Hindlimb muscle (tissue), 1 donor: Measurements from ENCODE around the gene PITPNB. TPM values are rescaled to one million over a fixed set of nuclear protein-coding genes. Genes with fewer than 3 reads are reported as not detected.

ENCODE experiments used
- DNase-seq: peaks from one replicate; pipeline ENCODE4 v3.0.0-alpha.2; 2013
- polyA plus RNA-seq: library from polyadenylated mRNA; unstranded; fragments of 120-200 nt; gene quantifications from one replicate; pipeline ENCODE4 v1.2.1, GENCODE V29; 2013; ENCODE audit not compliant: insufficient read length

Gene PITPNB
- polyA plus RNA-seq = 38.3 TPM

DNA sequence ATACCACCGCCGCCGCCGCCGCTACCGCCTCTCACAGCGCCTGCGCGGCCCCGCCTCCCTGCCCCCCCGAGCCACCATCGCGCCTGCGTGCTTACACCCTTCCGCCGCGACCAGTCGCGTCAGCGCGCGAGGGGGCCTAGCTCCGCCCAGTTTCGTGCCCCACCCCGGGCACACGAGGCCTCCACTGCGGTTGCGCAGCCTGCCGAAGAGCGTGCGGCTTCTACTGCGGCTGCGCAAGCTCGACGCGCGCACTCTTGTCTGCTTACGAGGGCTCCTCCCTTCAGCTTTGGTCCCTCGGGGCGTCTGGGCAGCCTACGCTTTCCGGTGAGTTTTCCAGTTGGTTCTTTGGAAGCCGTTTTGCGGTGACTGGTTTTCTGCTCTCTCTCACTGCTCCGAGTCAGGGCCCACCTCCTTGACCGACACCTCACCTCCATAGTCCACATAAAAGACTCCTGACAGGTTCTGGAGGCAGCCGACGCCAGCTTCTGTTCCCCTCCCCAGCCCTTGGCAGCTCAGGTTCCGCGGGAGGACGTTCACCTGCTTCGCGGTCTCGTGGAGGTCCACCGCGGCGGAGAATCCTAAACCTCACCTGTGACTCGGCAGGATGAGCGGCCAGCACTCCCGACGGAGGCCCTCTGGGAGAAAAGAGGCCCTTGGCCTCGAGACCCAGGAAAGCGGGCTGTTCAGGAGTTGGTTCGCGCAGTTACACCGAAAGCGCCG lies at the start of gene PITPNB:
Gene PITPNB, minus strand, starts transcription at position 35 of the 720 bp plus-strand sequence. CDS start 65 bp downstream, outside the sequence.
- DNase-seq = peak; percentile 99

DNA sequence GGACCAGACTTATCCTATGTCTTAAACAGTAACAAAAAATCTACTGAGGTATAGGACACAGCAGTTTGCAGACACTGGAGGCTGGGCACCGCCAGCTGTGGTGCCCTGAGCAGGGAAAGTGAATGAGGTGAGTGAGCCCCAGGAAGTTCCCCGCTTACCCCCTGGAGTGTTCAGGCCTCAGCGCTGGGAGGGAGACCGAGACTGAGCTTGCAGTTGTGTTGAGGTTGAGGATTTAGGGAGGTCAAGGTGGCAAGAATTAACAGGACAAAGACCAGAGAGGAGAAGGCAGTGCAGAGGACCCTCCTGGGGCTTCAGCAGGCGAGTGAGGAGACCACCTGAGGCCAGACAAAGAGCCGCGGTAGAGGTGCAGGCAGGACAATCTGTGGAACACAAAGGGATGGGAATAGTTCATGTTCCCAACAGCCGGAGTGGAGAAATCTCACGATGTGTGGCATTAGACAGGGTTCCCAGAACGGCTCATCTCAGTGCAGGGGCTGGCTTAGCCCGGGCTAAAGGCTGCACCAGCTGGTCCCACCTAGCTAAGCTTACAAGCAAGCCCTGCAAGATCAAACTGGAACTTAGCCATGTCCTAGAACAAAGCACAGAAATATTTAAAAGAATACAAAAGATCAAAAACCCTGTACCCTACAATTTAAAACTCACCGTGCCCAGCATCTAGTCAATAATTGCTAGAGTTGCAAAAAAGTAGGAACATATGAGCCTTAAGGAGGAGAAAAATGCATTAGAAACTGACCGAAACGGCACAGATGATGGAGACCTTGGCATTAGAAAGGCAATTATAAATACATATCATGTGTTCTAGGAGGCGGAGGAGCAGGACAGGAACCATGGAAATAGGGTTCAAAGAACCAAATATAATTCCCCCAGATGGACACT lies 47.4 kb upstream of the PITPNB start:
- DNase-seq = no peak

DNA sequence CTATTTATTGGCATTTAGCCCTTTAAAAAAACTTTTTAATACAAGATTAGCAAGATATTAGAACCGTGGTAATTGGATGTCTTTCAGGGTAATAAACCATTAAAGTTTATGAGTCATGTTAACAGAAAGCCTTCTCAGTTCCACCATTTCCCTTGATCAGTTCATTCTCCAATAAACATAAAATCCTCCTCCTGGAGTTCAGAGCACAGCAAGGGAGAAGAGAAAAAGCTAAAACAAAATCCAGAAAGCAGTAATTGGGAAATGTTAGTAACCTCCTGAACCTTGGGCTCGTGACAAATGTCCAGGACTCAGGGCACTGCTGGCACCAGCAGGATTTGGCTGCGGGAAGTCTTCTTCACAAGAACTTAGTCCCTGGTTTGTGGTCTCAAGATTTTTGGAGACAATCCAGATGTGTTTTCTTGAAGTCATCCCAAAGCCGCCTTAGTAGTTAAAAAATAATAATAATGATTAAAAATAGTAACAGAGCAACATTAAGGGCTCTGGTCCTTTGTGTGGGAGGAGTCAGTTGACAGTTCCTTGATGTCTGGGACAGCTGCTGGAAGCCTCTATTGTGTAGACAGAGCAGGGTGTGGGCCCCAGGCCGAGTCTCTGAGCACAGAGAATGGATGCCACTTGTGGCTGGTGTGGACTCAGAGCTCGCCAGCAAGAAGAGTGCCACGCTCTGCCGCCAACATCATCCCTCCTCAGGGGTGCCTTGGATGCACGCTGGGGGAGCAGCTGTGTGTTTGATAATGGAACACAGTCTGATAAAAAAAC lies 43.4 kb upstream of the PITPNB start:
- DNase-seq = no peak

DNA sequence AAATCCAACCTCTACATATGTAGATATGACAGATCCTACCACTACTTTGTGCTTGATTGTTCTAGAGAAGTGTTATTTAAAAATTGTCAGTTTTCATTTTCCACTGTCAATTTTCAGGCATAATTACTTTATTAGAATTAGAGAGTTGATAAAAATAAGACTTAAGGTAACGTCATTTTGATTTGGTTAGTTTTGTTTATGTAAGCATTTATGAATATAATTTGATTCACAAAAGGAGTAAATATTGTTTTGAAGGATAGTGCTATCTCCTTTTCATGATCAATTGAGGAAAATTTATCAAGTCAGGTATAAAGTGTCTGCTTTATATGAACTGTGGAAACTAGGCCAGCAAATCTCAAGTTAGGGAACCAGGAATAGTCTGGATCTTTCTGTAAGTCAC lies 42.6 kb upstream of the PITPNB start:
- no peak for DNase-seq

DNA sequence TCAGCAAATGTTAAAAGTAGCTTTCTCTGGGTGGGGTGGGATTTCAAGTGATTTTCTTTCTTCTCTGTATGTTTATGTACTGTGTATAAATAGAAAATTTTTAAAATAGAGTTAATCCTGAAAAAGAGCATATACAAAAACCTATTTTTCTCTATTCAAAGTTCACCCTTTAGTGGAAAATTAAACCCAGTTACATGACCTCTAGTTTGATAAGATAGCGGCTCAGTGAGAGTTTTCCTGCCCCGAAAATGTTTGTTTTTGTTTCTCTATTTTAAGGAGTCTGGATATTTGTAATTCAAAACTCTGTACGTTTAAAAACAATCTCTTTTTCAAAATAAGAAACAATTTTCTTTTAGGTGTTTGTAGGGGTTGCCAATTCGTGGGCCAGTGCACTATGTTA lies 42.1 kb upstream of the PITPNB start:
- DNase-seq = no peak

DNA sequence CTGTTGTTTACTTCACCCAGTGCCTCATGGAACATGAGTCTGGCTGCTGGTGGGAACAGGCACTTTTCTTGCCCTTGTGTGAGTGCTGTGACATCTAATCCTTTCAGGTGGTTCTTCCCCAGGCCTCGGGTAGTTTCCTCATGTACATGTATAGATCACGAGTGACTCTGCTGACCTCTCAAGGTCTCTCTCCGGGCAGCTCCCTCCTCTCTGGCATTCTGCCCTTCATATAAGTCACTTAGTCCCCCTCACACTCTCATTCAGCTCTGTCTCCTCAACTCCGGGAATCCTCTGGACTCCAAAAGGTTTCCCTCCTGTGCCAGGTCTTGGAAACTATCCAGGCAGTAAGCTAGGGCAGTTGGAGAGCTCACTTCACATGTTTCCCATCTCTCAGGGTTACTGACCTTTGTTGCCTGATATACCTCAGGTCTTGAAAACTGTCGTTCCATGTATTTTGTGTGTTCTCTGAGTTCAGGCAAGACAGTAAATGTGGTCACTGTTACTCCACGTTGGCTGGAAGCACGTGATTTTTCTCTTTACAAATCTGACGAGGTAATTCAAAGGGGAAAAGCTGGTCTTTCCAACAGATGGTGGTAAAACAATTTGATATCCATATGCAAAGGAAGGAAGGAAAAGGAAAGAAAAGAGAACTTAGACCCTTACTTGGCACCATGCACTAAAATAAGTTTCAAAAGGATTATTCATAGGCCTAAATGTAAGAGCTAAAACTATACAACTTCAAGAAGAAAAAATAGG lies 40.5 kb upstream of the PITPNB start:
- DNase-seq = no peak

DNA sequence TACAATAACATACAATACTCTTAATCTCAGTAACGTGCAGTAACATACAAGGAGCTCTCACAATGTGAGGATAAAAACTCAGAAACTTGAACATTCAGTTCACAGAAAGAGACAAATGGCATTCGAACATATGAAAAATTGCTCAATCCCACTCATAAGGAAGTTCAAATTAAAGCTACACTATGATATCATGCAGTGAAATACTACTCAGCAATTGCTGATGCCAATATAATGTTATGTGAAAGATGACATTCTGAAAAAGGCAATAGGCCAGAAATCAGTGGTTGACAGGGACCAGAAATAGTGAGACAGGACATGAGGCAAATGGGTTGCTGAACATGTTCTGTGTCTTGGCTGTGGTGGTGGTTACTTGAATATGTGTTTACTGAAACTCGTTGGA lies 33.7 kb upstream of the PITPNB start:
- DNase-seq = no peak

DNA sequence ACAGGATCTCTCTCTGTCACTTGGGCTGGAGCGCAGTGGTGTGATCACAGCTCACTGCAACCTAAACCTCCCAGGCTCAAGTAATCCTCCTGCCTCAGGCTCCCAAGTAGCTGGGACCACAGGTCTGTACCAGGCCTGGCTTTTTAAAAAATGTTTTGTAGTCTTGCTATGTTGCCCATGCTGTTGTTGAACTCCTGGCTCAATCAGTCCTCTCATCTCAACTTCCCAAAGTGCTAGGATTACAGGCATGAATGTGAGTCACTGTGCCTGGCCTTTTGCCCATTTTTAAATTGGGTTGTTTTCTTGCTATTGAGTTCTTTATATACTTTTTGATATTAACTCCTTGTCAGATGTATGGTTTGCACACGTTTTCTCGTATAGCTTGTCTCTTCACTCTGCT lies 33.0 kb upstream of the PITPNB start:
- no peak for DNase-seq

DNA sequence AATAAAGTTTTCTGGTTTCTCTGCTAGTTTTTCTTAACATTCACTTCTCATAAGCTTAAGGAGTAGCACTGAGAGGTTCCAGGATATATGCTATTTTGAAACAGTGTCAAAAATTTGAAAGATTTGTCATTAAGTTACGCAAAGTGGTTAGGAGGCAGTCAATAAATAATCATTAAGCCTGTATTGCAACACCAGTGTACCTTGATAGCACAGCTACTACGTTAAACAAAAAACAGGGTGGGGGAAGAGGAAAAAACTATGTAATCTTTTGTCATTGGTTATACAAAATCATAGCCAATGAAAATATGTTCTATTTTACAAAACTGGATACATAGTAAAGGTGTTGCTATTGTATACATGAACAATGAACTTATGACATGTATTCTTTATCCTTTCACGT lies 30.4 kb upstream of the PITPNB start:
- no peak for DNase-seq

DNA sequence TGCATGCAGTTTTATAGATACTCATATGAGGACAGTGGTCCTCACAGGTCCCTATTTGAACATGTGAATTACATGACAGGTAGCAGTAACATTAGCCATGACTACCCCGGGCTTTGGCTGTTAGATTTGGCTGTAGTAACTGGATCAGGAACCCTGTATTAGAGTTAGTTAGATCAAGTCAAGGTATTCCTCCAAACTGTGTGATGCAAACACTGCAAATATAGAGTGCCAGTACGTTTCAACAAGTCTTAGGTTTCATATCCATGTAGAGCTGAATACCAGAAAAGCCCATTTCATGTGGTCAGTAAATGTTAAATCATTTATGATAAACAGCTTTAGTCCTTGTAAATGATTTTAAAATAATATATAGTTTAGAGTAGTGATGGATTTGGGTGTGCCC lies 29.5 kb upstream of the PITPNB start:
- DNase-seq = no peak

DNA sequence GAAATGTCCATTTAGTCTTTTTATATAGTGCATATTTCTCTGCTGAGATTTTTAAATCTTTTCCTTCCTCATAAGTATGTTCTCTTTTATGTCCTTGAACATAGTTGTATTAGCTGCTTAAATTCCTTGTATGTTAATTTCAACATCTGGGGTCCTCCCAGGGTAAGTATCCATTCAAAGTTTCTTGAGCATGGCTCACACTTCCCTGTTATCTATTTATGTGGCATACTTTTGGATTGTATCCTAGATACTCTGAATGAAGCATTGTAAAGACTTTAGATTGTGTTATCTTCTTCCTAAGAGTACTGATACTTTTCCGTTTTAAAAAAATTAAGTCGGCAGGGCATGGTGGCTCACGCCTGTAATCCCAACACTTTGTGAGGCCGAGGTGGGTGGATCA lies 28.4 kb upstream of the PITPNB start:
- DNase-seq = no peak

DNA sequence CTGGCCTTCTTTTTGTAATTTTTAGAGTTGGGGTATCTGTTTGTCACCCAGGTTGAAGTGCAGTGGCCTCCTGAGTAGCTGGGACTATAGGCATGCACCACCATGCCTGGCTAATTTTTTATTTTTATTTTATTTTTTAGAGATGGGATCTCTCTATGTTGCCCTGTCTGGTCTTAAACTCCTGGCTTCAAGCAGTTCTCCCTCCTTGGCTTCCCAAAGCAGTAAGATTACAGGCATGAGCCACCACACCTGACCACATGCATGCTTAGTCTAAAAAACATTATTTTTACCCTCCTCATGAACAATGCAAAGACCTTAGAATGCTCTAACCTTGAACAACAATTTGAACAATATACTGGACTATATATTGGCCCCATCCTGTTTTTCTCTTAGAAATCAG lies 22.1 kb upstream of the PITPNB start:
- no peak for DNase-seq

DNA sequence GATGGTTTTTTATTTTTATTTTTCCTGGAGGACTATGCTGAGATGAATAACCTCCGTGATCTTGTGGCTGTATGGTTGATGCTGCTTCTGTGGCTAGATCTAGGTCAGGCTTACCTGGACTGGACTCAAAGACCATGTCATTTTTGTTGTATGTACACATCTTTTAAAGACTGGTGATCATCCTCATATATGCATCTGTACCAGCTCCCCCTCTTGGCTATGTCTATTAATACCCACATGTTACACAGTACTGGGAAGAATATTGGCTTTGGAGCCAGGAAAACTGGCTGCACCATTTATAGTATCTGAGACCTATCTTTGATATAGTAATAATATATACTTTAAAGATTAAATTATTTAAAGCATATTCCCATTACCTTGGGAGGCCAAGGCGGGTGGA lies 18.4 kb upstream of the PITPNB start:
- DNase-seq = no peak

DNA sequence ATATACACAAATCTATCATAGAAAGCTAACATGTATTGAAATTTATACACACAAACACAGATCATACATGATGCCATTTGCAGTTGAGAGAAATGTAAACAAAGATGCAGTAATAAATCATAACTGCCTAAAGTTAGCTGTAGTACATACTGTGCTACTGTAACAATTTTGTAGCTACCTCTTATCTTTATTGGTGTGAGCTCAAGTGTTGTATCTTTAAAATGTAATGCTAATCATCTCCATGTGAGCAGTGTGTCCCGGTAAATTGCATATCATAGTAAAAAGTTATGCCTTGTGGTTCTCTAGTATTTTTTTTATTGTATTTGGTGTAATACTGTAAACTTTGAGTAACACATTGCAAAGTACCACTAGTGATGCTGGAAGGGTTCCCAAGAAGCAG lies 16.8 kb upstream of the PITPNB start:
- DNase-seq = no peak

DNA sequence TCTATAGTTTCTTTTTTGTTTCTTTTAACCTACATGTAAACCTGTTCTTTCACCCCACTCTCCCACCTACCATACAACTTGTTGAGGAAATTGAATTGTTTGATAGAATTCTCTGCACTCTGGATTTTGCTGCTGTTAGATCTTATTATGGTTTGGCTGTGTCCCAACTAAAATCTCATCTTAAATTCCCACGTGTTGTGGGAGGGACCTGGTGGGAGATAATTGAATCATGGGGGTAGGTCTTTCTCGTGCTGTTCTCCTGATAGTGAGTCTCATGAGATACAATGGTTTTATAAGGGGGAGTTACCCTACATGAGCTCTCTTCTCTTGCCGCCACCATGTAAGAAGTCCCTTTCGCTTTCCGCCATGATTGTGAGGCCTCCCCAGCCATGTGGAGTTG lies 15.0 kb upstream of the PITPNB start:
- DNase-seq = no peak

DNA sequence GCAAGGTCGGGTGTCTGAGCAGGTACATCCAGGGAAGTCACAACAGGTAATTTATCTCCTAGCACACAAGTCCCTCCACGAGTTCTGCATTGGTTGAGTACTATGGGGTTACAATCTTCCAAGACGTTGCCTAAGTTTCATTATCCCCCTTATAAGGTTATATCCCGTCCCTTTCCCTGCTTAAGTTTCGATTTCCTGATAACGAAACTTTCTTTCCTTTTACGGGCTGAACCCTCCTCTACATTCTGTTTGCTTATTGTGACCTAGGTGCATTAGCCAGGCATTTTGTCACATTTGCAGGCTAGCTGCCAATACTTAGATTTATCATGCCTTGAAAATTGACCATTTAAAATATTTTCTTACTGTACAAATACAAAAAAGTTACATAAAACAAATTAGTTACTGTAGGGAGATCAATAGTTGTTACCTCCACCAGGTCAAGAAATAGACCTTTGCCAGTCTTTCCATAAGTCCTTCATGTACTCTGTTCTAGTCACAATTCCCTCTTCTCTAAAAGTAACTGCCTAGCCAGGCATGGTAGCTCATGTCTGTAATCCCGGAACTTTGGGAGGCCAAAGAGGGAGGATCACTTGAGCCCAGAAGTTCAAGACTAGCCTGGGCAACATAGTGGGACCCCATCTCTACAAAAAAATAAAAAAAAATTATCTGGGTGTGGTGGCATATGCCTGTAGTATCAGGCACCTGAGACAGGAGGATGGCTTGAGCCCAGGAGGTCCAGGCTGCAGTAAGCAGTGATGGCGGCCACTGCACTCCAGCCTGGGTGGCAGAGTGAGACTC lies 14.3 kb upstream of the PITPNB start:
- DNase-seq = no peak

DNA sequence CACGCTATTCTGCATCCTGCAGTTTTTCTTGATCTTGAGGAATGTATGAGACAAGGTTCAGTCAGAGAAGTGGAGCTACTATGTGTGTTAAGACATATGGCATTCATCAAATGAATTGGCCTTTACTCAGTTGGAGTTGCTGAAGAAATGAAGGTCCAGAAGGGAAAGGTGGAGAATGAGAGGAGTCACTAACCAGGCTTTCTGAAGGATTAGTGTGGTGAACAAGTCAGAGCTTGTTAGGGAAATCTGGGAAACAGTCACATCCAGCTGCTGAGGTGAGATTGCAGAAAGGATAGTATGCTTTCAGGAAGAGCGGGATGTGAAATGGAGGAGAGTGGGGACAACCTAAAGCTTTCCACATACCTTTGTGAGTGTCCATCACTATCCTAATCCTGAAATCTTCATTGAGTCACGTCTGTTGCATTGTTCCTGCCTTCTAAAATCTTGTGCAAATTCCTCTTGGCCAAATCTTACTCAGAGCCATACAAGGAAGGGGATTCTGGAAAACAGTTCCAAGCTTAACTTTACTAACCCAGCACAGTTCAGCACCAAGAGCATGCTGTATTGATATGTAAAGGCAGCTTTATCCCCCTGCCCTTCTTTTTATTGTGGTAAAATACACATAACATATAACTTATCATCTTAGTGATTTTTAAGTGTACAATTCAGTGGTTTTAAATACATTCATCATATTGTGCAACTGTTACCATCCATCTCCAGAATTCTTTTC lies 11.4 kb upstream of the PITPNB start:
- DNase-seq = no peak

DNA sequence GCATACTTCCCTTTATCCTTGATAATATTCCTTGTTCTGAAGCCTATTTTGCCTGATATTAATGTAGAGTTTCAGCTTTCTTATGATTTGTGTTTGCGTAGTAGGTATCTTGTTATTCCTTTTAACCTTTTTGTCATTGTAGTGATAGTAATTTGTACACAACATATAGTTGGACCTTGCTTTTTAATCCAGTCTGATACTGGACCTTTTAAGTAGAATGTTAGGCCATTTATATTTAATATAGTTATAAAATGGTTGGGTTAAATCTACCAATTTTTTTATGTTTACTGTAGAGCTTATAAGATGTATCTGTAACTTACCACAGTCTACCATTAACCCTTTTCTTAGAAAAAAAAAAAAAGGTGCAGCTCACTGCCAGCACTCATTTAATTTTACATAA lies 8.6 kb upstream of the PITPNB start:
- DNase-seq = no peak

DNA sequence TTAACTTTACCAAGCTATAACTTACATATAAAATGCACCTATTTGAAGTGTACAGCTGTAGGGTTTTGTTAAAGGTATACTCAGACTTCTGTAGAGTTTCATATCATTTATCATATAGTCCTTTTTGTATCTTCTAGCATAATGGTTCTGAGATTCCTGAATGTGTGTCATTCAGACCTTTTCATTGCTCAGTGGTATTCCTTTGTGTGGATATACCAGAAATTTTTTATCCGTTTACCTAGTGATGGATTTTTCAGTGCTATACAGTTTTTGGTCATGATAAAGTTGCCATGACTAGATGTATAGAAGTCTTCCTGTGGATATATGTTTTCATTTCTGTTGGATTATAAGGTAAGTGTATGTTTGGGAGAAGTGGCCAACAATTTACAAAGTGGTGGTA lies 6.3 kb upstream of the PITPNB start:
- DNase-seq = no peak

DNA sequence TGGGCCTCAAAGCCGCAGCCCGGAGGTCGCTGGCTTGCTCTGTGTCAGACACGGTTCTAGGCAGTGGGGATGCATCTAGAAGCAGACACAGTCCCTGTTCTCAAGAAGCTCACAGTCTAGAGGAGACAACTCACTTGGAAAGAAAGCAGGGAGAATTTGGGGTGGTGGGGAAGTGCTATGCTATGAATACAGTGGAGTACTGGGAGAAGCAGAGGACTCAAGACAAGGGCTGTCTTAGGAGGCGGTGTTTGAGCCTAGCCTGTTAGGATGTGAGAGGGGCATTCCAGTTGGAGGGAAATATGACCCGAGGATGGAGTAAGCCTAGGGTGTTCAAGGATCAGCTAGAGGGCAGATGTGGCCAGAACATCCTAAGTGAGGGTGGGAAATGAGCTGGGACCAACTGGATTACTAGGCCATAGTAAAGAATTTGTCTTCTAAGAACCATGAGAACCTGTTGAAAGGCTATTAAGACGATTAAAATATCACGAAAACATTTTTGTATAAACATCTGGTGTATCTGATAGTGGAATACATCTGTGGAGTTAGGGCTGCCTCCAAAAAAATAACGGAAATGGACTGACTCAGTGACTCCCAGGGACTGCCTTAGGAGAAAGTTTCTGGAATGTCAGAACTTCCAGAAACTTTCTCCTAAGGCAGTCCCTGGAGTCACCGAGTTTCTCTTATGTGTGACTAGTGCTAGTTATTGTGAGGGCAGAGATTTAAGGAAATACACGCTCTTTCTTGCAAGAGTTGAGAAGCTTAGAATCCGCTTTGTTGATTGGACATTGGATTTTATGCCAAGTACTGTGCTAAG lies 1.1 kb upstream of the PITPNB start:
- peak; percentile 77 for DNase-seq
